ENCODE measurements around the gene SPINK4. TPM values are rescaled to one million over a fixed set of nuclear protein-coding genes. Genes with fewer than 3 reads are reported as not detected.

Gene SPINK4
- total RNA-seq, 1 experiment from 2014 or later: not detected

DNA sequence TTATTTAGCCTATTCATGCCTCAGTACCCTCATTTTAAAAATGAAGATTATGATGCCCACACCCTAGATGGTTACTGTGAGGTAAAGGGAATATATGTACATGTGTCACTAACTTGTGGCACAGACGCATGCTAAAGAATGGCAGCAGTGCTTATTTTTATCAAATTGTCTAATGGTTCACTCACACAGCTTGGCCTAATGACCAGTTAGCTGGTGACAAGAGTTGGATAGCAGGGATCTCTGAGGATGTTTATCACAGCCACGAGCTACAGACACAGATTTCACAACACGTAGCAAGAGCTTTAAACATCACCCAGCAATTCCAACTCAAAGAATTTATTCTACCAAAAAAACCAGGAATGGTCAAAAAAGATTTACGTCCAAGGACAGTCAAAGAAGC, 17.3 kb downstream of the SPINK4 start:
- no peak overlapping the region for H3K4me3 Mint-ChIP-seq
- no peak for TF ChIP-seq NFYB (CRISPR knock-in tag; conservative IDR thresholded peaks at IDR 0.05; ENCODE audit: low read depth)
- ATAC-seq (no peak), DNase-seq (ENCODE audit: low spot score) (no peak)
- H3K27ac Mint-ChIP-seq: no peak overlapping the region
- H3K36me3 Mint-ChIP-seq: peaks cover 76% of the 10 kb centered on the region
- no peaks in the 10 kb centered on the region for H3K9me3 Mint-ChIP-seq
- no peaks in the 10 kb centered on the region for H3K4me1 Mint-ChIP-seq
- CTCF ChIA-PET: no interaction called here
- H3K27me3 Mint-ChIP-seq (ENCODE audit: low read depth): no peaks in the 10 kb centered on the region
- POLR2A ChIA-PET: no interaction called here

DNA sequence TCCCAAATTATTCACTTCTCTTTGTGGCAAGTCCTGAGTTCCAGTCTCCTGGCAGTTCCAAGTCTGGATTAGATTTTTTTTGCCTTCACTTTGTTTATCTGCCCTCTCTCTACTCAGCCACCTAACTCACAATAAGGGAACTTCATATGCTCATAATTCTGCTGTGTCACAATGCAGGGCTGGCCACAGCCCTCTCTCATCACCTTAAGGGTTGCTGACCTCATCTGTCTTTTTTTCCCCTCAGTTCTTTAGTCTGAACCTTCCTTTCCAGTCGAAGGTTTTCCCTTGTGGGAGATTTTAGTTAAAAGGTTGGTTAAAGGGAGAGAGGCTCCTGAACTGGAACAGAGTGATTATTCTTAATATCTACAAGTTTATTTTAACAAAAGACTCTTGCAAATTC, 20.4 kb downstream of the SPINK4 start:
- Mint-ChIP-seq H3K36me3 (peaks cover 59% of the 10 kb centered on the region), H3K9me3 (no peaks in the 10 kb centered on the region), H3K4me3 (no peak overlapping the region), H3K27me3 (ENCODE audit: low read depth) (no peaks in the 10 kb centered on the region), H3K4me1 (peaks cover 9% of the 10 kb centered on the region), H3K27ac (no peak overlapping the region)
- POLR2A ChIA-PET: no interaction called here
- TF ChIP-seq, protein P1, sequence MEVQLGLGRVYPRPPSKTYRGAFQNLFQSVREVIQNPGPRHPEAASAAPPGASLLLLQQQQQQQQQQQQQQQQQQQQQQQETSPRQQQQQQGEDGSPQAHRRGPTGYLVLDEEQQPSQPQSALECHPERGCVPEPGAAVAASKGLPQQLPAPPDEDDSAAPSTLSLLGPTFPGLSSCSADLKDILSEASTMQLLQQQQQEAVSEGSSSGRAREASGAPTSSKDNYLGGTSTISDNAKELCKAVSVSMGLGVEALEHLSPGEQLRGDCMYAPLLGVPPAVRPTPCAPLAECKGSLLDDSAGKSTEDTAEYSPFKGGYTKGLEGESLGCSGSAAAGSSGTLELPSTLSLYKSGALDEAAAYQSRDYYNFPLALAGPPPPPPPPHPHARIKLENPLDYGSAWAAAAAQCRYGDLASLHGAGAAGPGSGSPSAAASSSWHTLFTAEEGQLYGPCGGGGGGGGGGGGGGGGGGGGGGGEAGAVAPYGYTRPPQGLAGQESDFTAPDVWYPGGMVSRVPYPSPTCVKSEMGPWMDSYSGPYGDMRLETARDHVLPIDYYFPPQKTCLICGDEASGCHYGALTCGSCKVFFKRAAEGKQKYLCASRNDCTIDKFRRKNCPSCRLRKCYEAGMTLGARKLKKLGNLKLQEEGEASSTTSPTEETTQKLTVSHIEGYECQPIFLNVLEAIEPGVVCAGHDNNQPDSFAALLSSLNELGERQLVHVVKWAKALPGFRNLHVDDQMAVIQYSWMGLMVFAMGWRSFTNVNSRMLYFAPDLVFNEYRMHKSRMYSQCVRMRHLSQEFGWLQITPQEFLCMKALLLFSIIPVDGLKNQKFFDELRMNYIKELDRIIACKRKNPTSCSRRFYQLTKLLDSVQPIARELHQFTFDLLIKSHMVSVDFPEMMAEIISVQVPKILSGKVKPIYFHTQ (CRISPR knock-in tag; IDR thresholded peaks at IDR 0.05): no peak
- TF ChIP-seq GABPB1 (CRISPR knock-in tag; IDR thresholded peaks at IDR 0.05) (no peak), GRHL2 (CRISPR knock-in tag; IDR thresholded peaks at IDR 0.05; ENCODE audit: insufficient replicate concordance, severe bottlenecking) (no peak), ZNF317 (CRISPR knock-in tag; IDR thresholded peaks at IDR 0.05; ENCODE audit: borderline replicate concordance, low read depth) (no peak), ZNF121 (CRISPR knock-in tag; IDR thresholded peaks at IDR 0.05) (no peak), GTF2I (CRISPR knock-in tag; conservative IDR thresholded peaks at IDR 0.05) (no peak), ZNF138 (CRISPR knock-in tag; conservative IDR thresholded peaks at IDR 0.05) (no peak), ZNF416 (CRISPR knock-in tag; IDR thresholded peaks at IDR 0.05) (no peak), EMX1 (CRISPR knock-in tag; IDR thresholded peaks at IDR 0.05) (no peak), ZNF232 (CRISPR knock-in tag; IDR thresholded peaks at IDR 0.05) (no peak), NFATC4 (CRISPR knock-in tag; IDR thresholded peaks at IDR 0.05) (no peak), ZBTB21 (CRISPR knock-in tag; IDR thresholded peaks at IDR 0.05; ENCODE audit: borderline replicate concordance) (no peak), NR1H2 (CRISPR knock-in tag; IDR thresholded peaks at IDR 0.05) (no peak), SP1 (CRISPR knock-in tag; conservative IDR thresholded peaks at IDR 0.05) (no peak), CREM (CRISPR knock-in tag; IDR thresholded peaks at IDR 0.05) (no peak)
- TF ChIP-seq, protein P2, sequence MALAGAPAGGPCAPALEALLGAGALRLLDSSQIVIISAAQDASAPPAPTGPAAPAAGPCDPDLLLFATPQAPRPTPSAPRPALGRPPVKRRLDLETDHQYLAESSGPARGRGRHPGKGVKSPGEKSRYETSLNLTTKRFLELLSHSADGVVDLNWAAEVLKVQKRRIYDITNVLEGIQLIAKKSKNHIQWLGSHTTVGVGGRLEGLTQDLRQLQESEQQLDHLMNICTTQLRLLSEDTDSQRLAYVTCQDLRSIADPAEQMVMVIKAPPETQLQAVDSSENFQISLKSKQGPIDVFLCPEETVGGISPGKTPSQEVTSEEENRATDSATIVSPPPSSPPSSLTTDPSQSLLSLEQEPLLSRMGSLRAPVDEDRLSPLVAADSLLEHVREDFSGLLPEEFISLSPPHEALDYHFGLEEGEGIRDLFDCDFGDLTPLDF (CRISPR knock-in tag; IDR thresholded peaks at IDR 0.05): no peak
- TF ChIP-seq, protein P3, sequence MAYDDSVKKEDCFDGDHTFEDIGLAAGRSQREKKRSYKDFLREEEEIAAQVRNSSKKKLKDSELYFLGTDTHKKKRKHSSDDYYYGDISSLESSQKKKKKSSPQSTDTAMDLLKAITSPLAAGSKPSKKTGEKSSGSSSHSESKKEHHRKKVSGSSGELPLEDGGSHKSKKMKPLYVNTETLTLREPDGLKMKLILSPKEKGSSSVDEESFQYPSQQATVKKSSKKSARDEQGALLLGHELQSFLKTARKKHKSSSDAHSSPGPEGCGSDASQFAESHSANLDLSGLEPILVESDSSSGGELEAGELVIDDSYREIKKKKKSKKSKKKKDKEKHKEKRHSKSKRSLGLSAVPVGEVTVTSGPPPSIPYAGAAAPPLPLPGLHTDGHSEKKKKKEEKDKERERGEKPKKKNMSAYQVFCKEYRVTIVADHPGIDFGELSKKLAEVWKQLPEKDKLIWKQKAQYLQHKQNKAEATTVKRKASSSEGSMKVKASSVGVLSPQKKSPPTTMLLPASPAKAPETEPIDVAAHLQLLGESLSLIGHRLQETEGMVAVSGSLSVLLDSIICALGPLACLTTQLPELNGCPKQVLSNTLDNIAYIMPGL (CRISPR knock-in tag; IDR thresholded peaks at IDR 0.05): no peak
- TF ChIP-seq, protein P4, sequence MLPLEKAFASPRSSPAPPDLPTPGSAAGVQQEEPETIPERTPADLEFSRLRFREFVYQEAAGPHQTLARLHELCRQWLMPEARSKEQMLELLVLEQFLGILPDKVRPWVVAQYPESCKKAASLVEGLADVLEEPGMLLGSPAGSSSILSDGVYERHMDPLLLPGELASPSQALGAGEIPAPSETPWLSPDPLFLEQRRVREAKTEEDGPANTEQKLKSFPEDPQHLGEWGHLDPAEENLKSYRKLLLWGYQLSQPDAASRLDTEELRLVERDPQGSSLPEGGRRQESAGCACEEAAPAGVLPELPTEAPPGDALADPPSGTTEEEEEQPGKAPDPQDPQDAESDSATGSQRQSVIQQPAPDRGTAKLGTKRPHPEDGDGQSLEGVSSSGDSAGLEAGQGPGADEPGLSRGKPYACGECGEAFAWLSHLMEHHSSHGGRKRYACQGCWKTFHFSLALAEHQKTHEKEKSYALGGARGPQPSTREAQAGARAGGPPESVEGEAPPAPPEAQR (CRISPR knock-in tag; IDR thresholded peaks at IDR 0.05): no peak
- TF ChIP-seq, protein P5, sequence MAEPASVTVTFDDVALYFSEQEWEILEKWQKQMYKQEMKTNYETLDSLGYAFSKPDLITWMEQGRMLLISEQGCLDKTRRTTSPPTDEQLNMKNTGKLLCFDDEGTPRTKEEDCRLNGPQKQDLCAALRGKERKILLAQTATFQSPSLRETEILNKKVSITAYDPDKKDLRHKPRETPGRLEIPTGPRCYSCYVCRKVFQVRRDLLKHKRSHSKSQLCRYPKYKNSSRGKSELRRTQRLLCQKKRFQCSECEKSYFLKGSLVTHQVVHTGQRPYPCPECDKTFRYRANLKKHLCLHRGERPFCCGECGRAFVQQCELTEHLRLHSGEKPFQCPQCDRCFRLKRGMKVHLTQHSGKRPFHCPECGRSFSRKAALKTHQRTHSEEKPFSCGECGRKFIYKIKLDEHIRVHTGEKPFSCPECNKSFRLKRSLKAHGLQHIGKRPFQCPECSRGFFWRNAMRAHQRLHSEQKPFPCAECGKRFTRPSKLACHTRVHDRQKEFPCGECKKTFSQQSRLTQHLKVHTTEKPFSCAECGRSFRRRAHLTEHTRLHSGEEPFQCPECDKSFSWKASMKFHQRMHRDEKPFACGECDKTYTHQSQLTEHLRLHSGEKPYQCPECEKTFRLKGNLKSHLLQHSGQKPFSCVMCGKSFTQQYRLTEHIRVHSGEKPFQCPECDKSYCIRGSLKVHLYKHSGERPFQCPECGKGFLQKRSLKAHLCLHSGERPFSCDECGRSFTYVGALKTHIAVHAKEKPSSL (CRISPR knock-in tag; conservative IDR thresholded peaks at IDR 0.05): no peak
- DNase-seq (ENCODE audit: low spot score): no peak
- CTCF ChIA-PET: no interaction called here
- ATAC-seq: no peak
